Upper lobe of right lung (tissue), 1 donor: ENCODE results near the gene PTPRG. TPM values are rescaled to one million over a fixed set of nuclear protein-coding genes. Genes with fewer than 3 reads are reported as not detected.

ENCODE experiments used
- ATAC-seq: fragments of 200-7000 bp; cut with Tn5 transposase; one replicate; pipeline ENCODE4 v1.9.1; 2020; ENCODE audit warnings: mild to moderate bottlenecking, moderate library complexity
- DNase-seq: peaks from one replicate; pipeline ENCODE4 v3.0.0-alpha.2; 2020
- H3K27ac ChIP-seq: fragments of 200-600 bp; one replicate; pipeline ENCODE4 v1.8.0; 2022
- H3K27me3 ChIP-seq: fragments of 200-600 bp; one replicate; pipeline ENCODE4 v1.8.0; 2022; ENCODE audit warnings: mild to moderate bottlenecking
- H3K36me3 ChIP-seq: fragments of 200-600 bp; one replicate; pipeline ENCODE4 v1.8.0; 2022
- H3K4me1 ChIP-seq: fragments of 200-600 bp; one replicate; pipeline ENCODE4 v1.8.0; 2022
- H3K4me3 ChIP-seq: fragments of 200-600 bp; one replicate; pipeline ENCODE4 v1.8.0; 2022; ENCODE audit warnings: mild to moderate bottlenecking
- H3K9me3 ChIP-seq: fragments of 200-600 bp; one replicate; pipeline ENCODE4 v1.8.0; 2022
- intact Hi-C: fragments of 100-400 bp; cut with DNase I; formaldehyde crosslinking; loops from one replicate; pipeline ENCODE4 v1.11.0; 2022
- total RNA-seq: library from RNA; stranded (reverse); fragmentation: NEBNext Ultra II Directional; extraction: Animal tissue kit (Norgen Biotek cat#: 25700); gene quantifications from one replicate; pipeline ENCODE4 v1.2.1, GENCODE V29; 2021
- TF ChIP-seq, protein P1 (sequence below): fragments of 200-600 bp; IDR thresholded peaks from one replicate; pipeline ENCODE4 v1.8.0; 2022; ENCODE audit warnings: antibody characterized with exemption
- donor health status: DM: no; HTN: yes; CAD: no; lungs with severe emphysema.

Gene PTPRG
- total RNA-seq, 1 donor from 2014 or later, result 86.7 TPM

DNA sequence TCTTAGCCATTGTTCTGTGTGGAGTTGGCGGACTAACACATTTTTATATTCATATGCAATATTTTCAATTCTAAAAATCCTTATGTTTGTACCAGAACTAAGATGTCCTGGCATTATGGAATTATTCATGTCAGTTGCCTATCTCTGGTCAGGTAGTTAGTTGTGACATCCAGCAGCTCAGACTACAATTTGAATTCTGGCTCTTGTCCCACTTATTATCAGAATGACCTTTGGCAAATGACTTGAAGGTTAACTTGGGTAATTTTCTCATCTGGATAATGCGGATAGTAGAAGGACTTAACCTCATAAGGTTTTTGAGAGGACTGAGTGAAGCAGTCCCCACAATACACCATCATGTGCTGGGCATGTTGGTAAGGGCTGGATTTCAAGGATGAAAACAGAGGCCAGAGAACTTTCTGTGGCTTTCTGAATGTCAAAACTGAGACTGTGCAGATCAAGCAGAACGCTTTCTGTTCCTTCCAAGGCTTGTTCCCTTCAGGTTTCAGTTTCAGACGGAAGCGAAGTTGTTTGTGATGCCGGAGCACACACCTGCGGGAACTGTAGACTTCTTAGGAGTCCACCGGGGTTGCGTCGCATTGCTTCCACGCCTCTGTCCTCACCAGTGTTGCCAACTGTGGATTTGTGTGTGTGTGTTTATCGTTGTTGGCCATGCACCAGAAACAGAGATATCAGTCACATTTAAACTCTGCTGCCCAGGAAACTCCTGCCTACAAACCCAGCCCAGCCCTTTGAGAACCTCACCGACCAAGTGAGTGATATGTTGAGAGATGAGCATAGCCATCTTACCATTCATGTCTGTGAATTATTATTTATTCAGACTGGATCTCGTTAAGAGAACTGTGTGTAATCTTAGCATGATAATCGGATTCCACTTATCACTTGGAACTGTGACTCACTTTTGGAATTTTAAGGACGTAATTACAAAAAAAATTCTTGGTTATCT, 76.0 kb downstream of the PTPRG start:
- Histone ChIP-seq H3K9me3 (no peaks in the 10 kb centered on the region), H3K27ac (peak overlapping the region; percentile 19), H3K27me3 (no peaks in the 10 kb centered on the region), H3K36me3 (no peaks in the 10 kb centered on the region), H3K4me3 (peak overlapping the region; percentile 14), H3K4me1 (peaks cover 8% of the 10 kb centered on the region)
- TF ChIP-seq, protein P1, sequence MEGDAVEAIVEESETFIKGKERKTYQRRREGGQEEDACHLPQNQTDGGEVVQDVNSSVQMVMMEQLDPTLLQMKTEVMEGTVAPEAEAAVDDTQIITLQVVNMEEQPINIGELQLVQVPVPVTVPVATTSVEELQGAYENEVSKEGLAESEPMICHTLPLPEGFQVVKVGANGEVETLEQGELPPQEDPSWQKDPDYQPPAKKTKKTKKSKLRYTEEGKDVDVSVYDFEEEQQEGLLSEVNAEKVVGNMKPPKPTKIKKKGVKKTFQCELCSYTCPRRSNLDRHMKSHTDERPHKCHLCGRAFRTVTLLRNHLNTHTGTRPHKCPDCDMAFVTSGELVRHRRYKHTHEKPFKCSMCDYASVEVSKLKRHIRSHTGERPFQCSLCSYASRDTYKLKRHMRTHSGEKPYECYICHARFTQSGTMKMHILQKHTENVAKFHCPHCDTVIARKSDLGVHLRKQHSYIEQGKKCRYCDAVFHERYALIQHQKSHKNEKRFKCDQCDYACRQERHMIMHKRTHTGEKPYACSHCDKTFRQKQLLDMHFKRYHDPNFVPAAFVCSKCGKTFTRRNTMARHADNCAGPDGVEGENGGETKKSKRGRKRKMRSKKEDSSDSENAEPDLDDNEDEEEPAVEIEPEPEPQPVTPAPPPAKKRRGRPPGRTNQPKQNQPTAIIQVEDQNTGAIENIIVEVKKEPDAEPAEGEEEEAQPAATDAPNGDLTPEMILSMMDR, result no peak
- intact Hi-C loops, result no loop called here
- ATAC-seq, result peak; percentile 48
- no peak for DNase-seq

DNA sequence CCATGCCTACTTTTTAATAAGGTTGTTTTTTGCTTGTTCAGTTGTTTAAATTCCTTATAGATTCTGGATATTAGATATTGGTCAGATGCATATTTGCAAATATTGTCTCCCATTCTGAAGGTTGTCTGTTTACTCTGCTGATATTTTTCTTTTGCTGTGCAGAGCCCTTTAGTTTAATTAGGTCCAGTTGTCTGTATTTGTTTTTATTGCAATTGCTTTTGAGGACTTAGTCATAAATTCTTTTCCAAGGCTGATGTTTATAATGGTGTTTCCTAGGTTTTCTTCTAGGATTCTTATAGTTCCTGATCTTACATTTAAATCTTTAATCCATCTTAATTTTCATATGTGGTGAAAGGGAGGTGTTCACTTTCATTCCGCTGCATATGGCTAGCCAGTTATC, 77.4 kb downstream of the PTPRG start:
- Histone ChIP-seq H3K4me3 (no peak overlapping the region), H3K27me3 (no peaks in the 10 kb centered on the region), H3K36me3 (no peaks in the 10 kb centered on the region), H3K4me1 (peaks cover 8% of the 10 kb centered on the region), H3K27ac (no peak overlapping the region), H3K9me3 (no peaks in the 10 kb centered on the region)
- ATAC-seq (no peak), DNase-seq (no peak)
- TF ChIP-seq, protein P1, result no peak
- intact Hi-C loops, result no loop called here

DNA sequence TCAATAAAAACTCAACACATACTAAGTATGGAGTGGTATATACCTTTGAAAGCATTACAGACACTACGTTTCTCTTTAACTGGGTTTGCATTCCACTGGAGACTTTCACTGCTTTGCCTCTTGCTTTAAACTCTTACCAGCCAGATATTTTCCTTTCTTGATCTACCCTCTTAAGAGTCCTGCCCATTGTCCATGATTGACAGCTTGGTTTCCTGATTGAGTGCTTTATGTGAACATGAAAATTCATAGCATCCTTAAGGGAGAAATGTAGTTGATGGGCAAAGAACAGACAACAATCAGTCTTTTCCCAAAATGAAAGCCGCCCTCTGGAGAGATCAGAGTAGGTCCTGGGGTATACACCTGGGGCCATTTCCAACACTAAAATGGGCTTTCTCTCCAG, 78.6 kb downstream of the PTPRG start:
- TF ChIP-seq, protein P1, result no peak
- DNase-seq, result no peak
- no peaks in the 10 kb centered on the region for H3K36me3 ChIP-seq
- no peak overlapping the region for H3K4me3 ChIP-seq
- H3K9me3 ChIP-seq, result peaks cover 1% of the 10 kb centered on the region
- no peak for ATAC-seq
- H3K27ac ChIP-seq, result no peak overlapping the region
- intact Hi-C loops, result no loop called here
- peaks cover 11% of the 10 kb centered on the region for H3K4me1 ChIP-seq
- H3K27me3 ChIP-seq, result no peaks in the 10 kb centered on the region

DNA sequence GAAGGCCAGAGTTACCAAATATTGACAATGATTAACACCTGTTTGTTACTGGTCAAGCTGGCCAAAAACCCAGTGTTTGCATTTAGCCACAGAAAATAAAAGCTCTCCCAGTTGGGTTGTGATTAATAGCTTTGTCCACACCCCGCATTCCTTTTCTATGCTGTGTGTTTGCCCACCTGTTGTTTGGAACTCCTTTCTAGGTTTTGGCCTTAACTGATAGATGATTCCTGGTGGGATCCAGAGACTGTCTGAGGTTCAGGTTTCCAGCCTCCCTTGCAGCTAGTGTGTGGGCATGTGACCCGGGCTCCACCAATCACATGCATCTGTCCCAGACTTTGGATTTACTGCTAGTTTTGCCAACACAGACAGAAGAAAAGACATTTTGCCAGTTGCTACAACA, 83.8 kb downstream of the PTPRG start:
- no peak overlapping the region for H3K4me3 ChIP-seq
- H3K36me3 ChIP-seq, result no peaks in the 10 kb centered on the region
- TF ChIP-seq, protein P1, result no peak
- intact Hi-C loops, result no loop called here
- no peak overlapping the region for H3K27ac ChIP-seq
- H3K9me3 ChIP-seq, result peaks cover 5% of the 10 kb centered on the region
- peaks cover 16% of the 10 kb centered on the region for H3K4me1 ChIP-seq
- ATAC-seq (no peak), DNase-seq (no peak)
- H3K27me3 ChIP-seq, result no peaks in the 10 kb centered on the region

DNA sequence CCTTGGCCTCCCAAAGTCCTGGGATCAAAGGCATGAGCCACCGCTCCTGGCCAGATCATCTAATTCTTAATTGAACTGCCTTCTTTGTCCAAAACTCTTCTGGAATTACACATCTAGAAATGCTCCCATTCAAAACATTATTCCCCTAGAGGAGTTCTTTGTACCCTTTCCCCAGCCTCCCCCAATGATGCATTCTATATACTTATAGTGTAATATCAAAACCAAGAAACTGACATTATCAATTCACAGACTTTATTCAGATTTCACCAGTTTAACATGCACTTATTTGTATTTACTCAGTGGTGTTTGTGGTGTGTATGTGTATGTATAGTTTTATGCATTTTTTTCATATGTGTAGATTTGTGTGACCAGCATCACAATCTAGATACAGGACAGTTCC, 85.0 kb downstream of the PTPRG start:
- no peak overlapping the region for H3K4me3 ChIP-seq
- no peak overlapping the region for H3K27ac ChIP-seq
- DNase-seq (no peak), ATAC-seq (no peak)
- no peaks in the 10 kb centered on the region for H3K27me3 ChIP-seq
- intact Hi-C loops, result no loop called here
- peaks cover 5% of the 10 kb centered on the region for H3K9me3 ChIP-seq
- TF ChIP-seq, protein P1, result no peak
- peaks cover 18% of the 10 kb centered on the region for H3K4me1 ChIP-seq
- no peaks in the 10 kb centered on the region for H3K36me3 ChIP-seq
